H1 (cell line): ENCODE results near the gene LRBA.

ENCODE experiments used
- CTCF ChIP-seq, 3 experiments: IDR thresholded peaks; 1 replicate in 2 of 3; 2 replicates in 1 of 3; pipeline versions ENCODE4 v1.5.1 to v1.6.1; 2011; ENCODE audit warnings: low read length in 3 of 3, mild to moderate bottlenecking in 3 of 3, inconsistent platforms in 2 of 3, low read depth in 1 of 3, moderate library complexity in 1 of 3; ENCODE audit not compliant: insufficient read depth in 1 of 3; ENCODE audit errors: control extremely low read depth in 1 of 3
- FOSL1 ChIP-seq: IDR thresholded peaks from 2 replicates; pipeline ENCODE4 v1.6.1; 2011; ENCODE audit warnings: mild to moderate bottlenecking, low read depth, low read length, moderate library complexity; ENCODE audit not compliant: insufficient read depth
- MAFK ChIP-seq: IDR thresholded peaks from 2 replicates; pipeline ENCODE4 v1.6.1; 2012; ENCODE audit warnings: low read depth, mild to moderate bottlenecking, improper control_type of control experiment, low read length
- MAX ChIP-seq: IDR thresholded peaks from 2 replicates; pipeline ENCODE4 v1.6.1; 2012; ENCODE audit warnings: inconsistent platforms
- POLR2A ChIP-seq, 2 experiments: IDR thresholded peaks; 1 replicate in 1 of 2; 2 replicates in 1 of 2; pipeline ENCODE4 v1.6.1; 2011; ENCODE audit warnings: low read depth in 2 of 2, low read length in 2 of 2, mild to moderate bottlenecking in 2 of 2; ENCODE audit errors: control extremely low read depth in 1 of 2
- RFX5 ChIP-seq: IDR thresholded peaks from 2 replicates; pipeline ENCODE4 v1.6.1; 2011; ENCODE audit warnings: low read depth, low read length, improper control_type of control experiment, borderline replicate concordance
- SAP30 ChIP-seq: fragments of 300-600 bp; sonication (generic); IDR thresholded peaks from 2 replicates; pipeline ENCODE4 v1.7.1; 2012; ENCODE audit warnings: low read length, moderate library complexity, mild to moderate bottlenecking, inconsistent platforms; ENCODE audit not compliant: insufficient read depth, insufficient replicate concordance
- SRF ChIP-seq: IDR thresholded peaks from 2 replicates; pipeline ENCODE4 v1.6.1; 2011; ENCODE audit warnings: mild to moderate bottlenecking, low read depth, low read length, moderate library complexity

- TF ChIP-seq MAFK, result no peak
- TF ChIP-seq CTCF (IDR thresholded peaks at IDR 0.05; ENCODE audit: control extremely low read depth in 1 of 3, insufficient read depth in 1 of 3, low read depth in 1 of 3, low read length in 3 of 3), result no peak
- no peak for TF ChIP-seq FOSL1
- TF ChIP-seq POLR2A (IDR thresholded peaks at IDR 0.05; ENCODE audit: control extremely low read depth in 1 of 2, low read depth in 2 of 2, low read length in 2 of 2), result no peak
- no peak for TF ChIP-seq SAP30
- TF ChIP-seq SRF, result no peak
- TF ChIP-seq RFX5, result no peak
- no peak for TF ChIP-seq MAX
Observed at GRCh38 chr4:150381609-150382008, 633.5 kb downstream of the LRBA start.
